GM12873 (cell line): ENCODE results near the gene PGS1.

Experiments used
- CTCF ChIP-seq: IDR thresholded peaks from 2 replicates; pipeline ENCODE4 v1.5.1; 2012; ENCODE audit warnings: low read depth, mild to moderate bottlenecking, moderate library complexity, low read length, control low read depth; ENCODE audit not compliant: insufficient read depth; ENCODE audit errors: missing control alignments

PGS1 gene

DNA sequence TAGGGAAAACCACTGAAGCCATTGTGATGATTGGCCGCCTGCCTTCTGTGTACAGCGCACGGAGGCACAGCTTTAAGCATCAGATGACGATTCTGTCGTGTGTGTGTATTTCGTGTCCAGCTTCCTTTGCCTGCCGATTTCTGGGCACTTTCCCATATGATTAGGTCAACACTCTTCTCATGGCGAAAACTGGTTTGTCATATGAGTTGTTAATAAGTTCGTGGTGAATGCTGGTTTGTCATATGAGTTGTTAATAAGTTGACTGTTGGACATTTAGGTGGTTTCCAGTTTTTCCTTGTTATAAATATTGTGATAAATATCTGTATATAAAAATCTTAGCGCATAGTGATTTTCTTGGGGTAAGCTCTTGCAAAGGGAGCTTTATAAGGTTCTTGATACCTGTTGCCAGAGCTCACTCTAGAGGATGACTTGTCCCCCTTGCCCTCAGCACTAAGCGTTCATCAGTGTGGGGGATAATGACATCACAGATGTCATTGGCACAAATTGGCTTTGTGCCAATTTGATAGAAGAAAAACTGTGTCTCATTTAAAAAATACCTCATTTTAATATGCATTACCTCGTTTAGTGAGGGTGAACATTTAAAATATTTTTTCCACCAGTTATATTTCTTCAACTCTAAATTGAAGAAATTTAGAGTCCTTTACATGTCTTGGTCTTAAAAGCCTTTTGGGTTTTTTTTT lies 40.0 kb downstream of the PGS1 start:
- no peak for TF ChIP-seq CTCF

DNA sequence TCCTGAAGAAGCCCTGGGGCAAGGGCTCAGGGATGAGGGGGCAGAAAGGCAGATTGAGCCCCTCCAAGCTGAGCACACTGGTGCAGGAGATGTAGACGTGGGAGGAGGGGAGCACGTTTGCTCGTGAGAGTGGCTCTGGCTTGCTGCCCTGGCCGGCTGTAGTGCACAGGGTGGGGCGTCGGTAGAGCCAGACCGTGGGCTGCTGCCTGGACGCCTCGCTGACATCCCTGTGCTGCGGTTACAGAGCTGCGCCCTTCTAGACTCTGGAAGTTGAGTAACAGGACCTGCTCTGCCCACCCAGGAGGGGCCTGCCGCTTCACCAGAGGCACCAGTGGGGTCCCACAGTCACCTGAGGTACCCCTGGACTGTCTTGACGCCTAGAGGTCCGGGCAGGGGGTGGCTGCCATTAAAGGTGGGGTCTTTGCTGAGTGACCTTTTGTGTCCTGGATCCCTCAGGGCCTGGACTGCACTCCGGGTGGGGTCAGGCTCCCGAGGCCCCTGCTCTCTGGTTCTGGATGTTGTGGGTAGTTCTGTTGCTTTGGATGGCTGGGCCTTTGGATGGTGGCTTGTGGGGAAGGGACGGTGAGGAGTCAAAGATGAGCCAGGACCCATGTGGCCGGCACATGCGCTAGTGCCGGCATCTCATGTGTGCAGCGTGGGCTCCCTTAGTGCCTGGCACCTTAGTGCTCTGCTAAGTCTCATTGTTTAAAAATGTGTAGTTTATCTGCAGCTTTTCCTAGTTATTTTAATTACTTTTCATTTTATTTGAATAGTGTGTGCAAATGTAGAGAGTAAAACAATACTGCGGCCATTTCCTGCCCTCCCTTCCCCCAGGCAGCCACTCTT lies 41.7 kb downstream of the PGS1 start:
- TF ChIP-seq CTCF, result no peak

- TF ChIP-seq CTCF, result no peak
Observed at GRCh38 chr17:78421084-78421533, 42.7 kb downstream of the PGS1 start.

DNA sequence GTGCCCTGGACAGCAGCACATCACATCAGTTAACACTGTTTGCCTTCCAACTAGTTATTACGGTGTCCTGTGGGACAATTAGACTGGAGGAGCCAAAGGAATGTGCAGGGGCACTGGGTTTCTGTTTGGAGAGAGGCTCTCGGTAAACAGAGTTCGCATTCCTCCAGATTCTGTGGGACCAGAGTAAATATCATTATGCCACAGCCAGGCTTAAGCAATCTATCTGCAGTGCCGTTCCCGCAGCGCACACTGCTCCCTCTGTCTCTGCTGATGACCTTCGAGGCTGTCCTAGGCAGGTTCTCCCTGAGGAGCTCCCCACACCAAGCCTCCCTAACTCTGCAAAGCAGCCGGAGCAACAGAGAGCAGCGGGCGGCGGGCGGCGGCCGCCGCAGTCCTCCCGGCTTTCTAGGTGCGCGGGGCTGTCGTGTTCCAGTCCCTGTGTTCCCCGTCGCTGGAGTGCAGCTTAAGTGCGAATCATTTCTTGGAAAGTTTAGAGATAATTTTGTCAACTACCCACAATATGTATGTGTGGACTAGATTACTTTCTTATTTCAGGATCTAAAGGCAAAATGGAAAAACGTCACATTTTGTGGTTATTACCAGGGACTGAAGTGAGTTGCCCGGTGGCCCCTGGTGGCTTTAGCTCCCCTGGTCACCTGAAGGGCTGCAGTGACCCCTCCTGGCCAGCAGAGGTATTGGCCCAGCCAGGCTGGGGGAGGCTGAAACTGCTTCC lies 43.3 kb downstream of the PGS1 start:
- peak; percentile 99 for TF ChIP-seq CTCF

DNA sequence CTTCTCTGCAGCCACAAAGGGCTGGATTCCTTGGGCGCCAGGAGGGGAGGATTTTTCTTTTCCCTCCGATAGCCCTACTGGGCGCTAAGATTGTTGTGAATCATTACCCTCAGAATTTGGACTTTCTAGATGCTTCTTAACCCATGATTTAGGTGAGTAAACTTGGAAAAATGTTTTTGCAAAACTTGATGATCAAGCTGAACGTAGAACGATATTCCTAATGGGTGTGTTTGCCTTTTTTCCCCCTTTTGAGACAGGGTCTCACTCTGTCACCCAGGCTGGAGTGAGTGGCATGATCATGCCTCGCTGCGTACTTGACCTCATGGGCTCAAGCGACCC lies 43.8 kb downstream of the PGS1 start:
- no peak for TF ChIP-seq CTCF

DNA sequence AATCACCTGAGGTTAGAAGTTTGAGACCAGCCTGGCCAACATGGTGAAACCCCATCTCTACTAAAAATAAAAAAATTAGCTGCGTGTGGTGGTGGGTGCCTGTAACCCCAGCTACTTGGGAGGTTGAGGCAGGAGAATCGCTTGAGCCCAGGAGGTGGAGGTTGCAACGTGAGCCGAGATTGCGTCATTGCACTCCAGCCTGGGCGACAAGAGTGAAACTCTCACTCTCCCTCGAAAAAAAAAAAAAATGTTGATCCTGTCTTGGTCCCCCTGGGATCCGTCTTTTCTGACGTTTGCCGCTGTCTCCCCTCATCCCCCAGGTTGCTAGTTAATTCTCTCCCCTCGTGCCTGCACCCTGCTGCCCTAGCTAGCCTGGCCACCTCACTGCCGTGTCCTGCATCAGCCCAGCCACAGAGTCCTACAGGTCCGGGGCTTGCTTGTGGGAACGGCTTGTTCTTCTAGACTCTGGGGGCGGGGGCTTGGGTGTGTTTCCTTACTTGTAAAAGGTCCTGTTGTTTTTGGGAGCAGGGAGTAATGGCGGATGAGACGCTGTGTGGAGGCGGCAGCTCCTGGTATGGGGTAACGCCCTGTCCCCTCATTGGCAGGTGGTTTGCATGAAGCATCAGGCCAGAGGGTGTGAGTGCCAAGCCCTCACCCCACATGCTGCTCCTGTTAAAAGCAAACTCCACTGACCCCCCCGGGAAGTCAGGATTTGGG lies 44.6 kb downstream of the PGS1 start:
- no peak for TF ChIP-seq CTCF
